CD4-positive, alpha-beta T cell (primary cell): ENCODE results near the gene TBP. TPM values are rescaled to one million over a fixed set of nuclear protein-coding genes. Genes with fewer than 3 reads are reported as not detected.

Experiments used
- ATAC-seq: fragments of 200-7000 bp; cut with Tn5 transposase; one replicate; pipeline ENCODE4 v1.10.0; 2022; ENCODE audit warnings: mild to moderate bottlenecking; ENCODE audit not compliant: poor library complexity
- CTCF ChIA-PET: fragments of 350-600 bp; sonication (Branson Sonifier 250); formaldehyde crosslinking; loops from one replicate; lab custom pipeline; 2021; ENCODE audit warnings: antibody characterized with exemption, inconsistent platforms; lab: Charles Lee
- POLR2A ChIA-PET: fragments of 350-600 bp; sonication (Branson Sonifier 250); formaldehyde crosslinking; loops from one replicate; lab custom pipeline; 2021; ENCODE audit warnings: antibody characterized with exemption, inconsistent platforms; lab: Charles Lee
- DNase-seq, 14 experiments: peaks; one replicate each; pipeline ENCODE4 v3.0.0-alpha.2; 2013 to 2020; ENCODE audit warnings: mixed read lengths in 2 of 14
- H3K27ac ChIP-seq, 2 donors: one replicate each; pipeline versions ENCODE4 v1.5.1 to v1.7.0; 2013; ENCODE audit warnings: low read length in 2 of 2, low read depth in 1 of 2, mild to moderate bottlenecking in 1 of 2
- H3K27me3 ChIP-seq, 2 experiments: 1 replicate in 1 of 2; 2 replicates in 1 of 2; pipeline versions ENCODE4 v1.6.1 to v1.7.0; 2013; ENCODE audit warnings: low read length in 2 of 2, control low read depth in 1 of 2, mild to moderate bottlenecking in 1 of 2, moderate library complexity in 1 of 2; ENCODE audit not compliant: insufficient read depth in 2 of 2, control insufficient read depth in 1 of 2
- H3K36me3 ChIP-seq: one replicate; pipeline ENCODE4 v1.6.1; 2013; ENCODE audit warnings: low read length, control low read depth; ENCODE audit not compliant: insufficient read depth
- H3K4me1 ChIP-seq: one replicate; pipeline ENCODE4 v1.6.1; 2013; ENCODE audit warnings: low read length, control low read depth; ENCODE audit not compliant: insufficient read depth
- H3K4me3 ChIP-seq: one replicate; pipeline ENCODE4 v1.5.1; 2013; ENCODE audit warnings: mild to moderate bottlenecking, low read length, moderate library complexity
- H3K9me3 ChIP-seq, 2 experiments: 1 replicate in 1 of 2; 2 replicates in 1 of 2; pipeline versions ENCODE4 v1.6.1 to v1.7.0; 2013; ENCODE audit warnings: low read length in 2 of 2, mild to moderate bottlenecking in 2 of 2, control low read depth in 1 of 2, moderate library complexity in 1 of 2; ENCODE audit not compliant: control insufficient read depth in 1 of 2, insufficient read depth in 1 of 2
- H3K27ac Mint-ChIP-seq: one replicate; pipeline ENCODE4 v1.8.0; 2020; ENCODE audit warnings: mixed read lengths
- H3K27me3 Mint-ChIP-seq: one replicate; pipeline ENCODE4 v1.8.0; 2021; ENCODE audit warnings: mixed read lengths
- H3K36me3 Mint-ChIP-seq: one replicate; pipeline ENCODE4 v1.8.0; 2021; ENCODE audit warnings: low read depth, mixed read lengths
- H3K4me1 Mint-ChIP-seq: one replicate; pipeline ENCODE4 v1.8.0; 2021; ENCODE audit warnings: low read depth, mixed read lengths
- H3K4me3 Mint-ChIP-seq: one replicate; pipeline ENCODE4 v1.8.0; 2020; ENCODE audit warnings: mild to moderate bottlenecking, mixed read lengths
- H3K9me3 Mint-ChIP-seq: one replicate; pipeline ENCODE4 v1.8.0; 2020; ENCODE audit warnings: mixed read lengths
- CTCF ChIP-seq: fragments of 200-600 bp; IDR thresholded peaks from one replicate; pipeline ENCODE4 v1.8.0; 2022; ENCODE audit warnings: antibody characterized with exemption, mild to moderate bottlenecking
- intact Hi-C, 2 experiments: fragments of 100-400 bp; cut with DNase I in 1 of 2; cut with micrococcal nuclease in 1 of 2; formaldehyde crosslinking; loops; one replicate each; pipeline versions ENCODE4 v1.15.1 to v1.9.0; 2023 to 2025; cut with DNase I, micrococcal nuclease
- total RNA-seq, 174 experiments: library from RNA in 2 of 174; stranded (reverse) in 2 of 174; gene quantifications; one replicate each; pipeline ENCODE4 v1.2.3 and lab custom pipeline; 2021 to 2026

Gene TBP
- total RNA-seq, 2 experiments from 2014 or later = 12.6 to 14.1 TPM

GRCh38 chr6:170509723-170510018 is 44.5 kb upstream of the TBP start:
- intact Hi-C loops = no loop called here
- no peak overlapping the region for H3K4me3 Mint-ChIP-seq
- no peak for TF ChIP-seq CTCF
- ATAC-seq (no peak), DNase-seq (no peak)
- peaks cover 42% of the 10 kb centered on the region for H3K27me3 Mint-ChIP-seq
- no peaks in the 10 kb centered on the region for H3K9me3 Mint-ChIP-seq
- H3K36me3 ChIP-seq = no peaks in the 10 kb centered on the region
- peaks cover 0 to 3% of the 10 kb centered on the region in 2 experiments for H3K9me3 ChIP-seq
- H3K27ac Mint-ChIP-seq = no peak overlapping the region
- ChIA-PET POLR2A (interaction anchor here (0.7 kb wide), 1 partner anchor 757 kb away, joined by 3 read pairs; no protein-coding TSS in a partner anchor), CTCF (no interaction called here)
- H3K27me3 ChIP-seq = peaks cover 0 to 8% of the 10 kb centered on the region in 2 experiments
- no peak overlapping the region for H3K4me3 ChIP-seq
- no peak overlapping the region for H3K27ac ChIP-seq
- H3K4me1 Mint-ChIP-seq = no peaks in the 10 kb centered on the region
- no peaks in the 10 kb centered on the region for H3K36me3 Mint-ChIP-seq
- no peaks in the 10 kb centered on the region for H3K4me1 ChIP-seq

- TF ChIP-seq CTCF = no peak
- H3K4me1 Mint-ChIP-seq = no peaks in the 10 kb centered on the region
- H3K36me3 Mint-ChIP-seq = no peaks in the 10 kb centered on the region
- H3K27ac ChIP-seq = no peak overlapping the region
- DNase-seq (no peak), ATAC-seq (no peak)
- peaks cover 0 to 8% of the 10 kb centered on the region in 2 experiments for H3K27me3 ChIP-seq
- intact Hi-C loops = no loop called here
- ChIA-PET CTCF (no interaction called here), POLR2A (no interaction called here)
- H3K4me1 ChIP-seq = no peaks in the 10 kb centered on the region
- no peak overlapping the region for H3K4me3 Mint-ChIP-seq
- peaks cover 0 to 3% of the 10 kb centered on the region in 2 experiments for H3K9me3 ChIP-seq
- H3K4me3 ChIP-seq = no peak overlapping the region
- H3K36me3 ChIP-seq = no peaks in the 10 kb centered on the region
- H3K27ac Mint-ChIP-seq = no peak overlapping the region
- no peaks in the 10 kb centered on the region for H3K9me3 Mint-ChIP-seq
- peaks cover 36% of the 10 kb centered on the region for H3K27me3 Mint-ChIP-seq
Measured at GRCh38 chr6:170510631-170511030, 43.5 kb upstream of the TBP start.

GRCh38 chr6:170512249-170512648 is 41.9 kb upstream of the TBP start:
- H3K4me3 Mint-ChIP-seq = no peak overlapping the region
- Histone ChIP-seq H3K9me3 (peaks cover 0 to 3% of the 10 kb centered on the region in 2 experiments), H3K4me1 (peaks cover 3% of the 10 kb centered on the region), H3K36me3 (no peaks in the 10 kb centered on the region), H3K4me3 (no peak overlapping the region), H3K27ac (no peak overlapping the region), H3K27me3 (peaks cover 0 to 9% of the 10 kb centered on the region in 2 experiments)
- ChIA-PET CTCF (no interaction called here), POLR2A (no interaction called here)
- H3K27ac Mint-ChIP-seq = no peak overlapping the region
- H3K27me3 Mint-ChIP-seq = peaks cover 35% of the 10 kb centered on the region
- ATAC-seq (no peak), DNase-seq (no peak)
- intact Hi-C loops = no loop called here
- TF ChIP-seq CTCF = no peak
- no peaks in the 10 kb centered on the region for H3K36me3 Mint-ChIP-seq
- H3K9me3 Mint-ChIP-seq = no peaks in the 10 kb centered on the region
- no peaks in the 10 kb centered on the region for H3K4me1 Mint-ChIP-seq
